Endothelial cell (in vitro differentiated cells): Measurements from ENCODE around the gene NDUFA5. TPM values are rescaled to one million over a fixed set of nuclear protein-coding genes. Genes with fewer than 3 reads are reported as not detected.

Source experiments
- DNase-seq: peaks from one replicate; pipeline ENCODE4 v3.0.0; 2021; ENCODE audit warnings: low spot score
- H3K27ac Mint-ChIP-seq: one replicate; pipeline ENCODE4 v1.8.0; 2021; ENCODE audit warnings: mixed read lengths, inconsistent platforms; ENCODE audit not compliant: unreplicated experiment
- H3K27me3 Mint-ChIP-seq: one replicate; pipeline ENCODE4 v1.8.0; 2021; ENCODE audit warnings: mild to moderate bottlenecking, moderate library complexity, mixed read lengths, inconsistent platforms; ENCODE audit not compliant: unreplicated experiment
- H3K36me3 Mint-ChIP-seq: one replicate; pipeline ENCODE4 v1.8.0; 2021; ENCODE audit warnings: mild to moderate bottlenecking, low read depth, mixed read lengths, inconsistent platforms; ENCODE audit not compliant: unreplicated experiment
- H3K4me1 Mint-ChIP-seq: one replicate; pipeline ENCODE4 v1.8.0; 2021; ENCODE audit warnings: mild to moderate bottlenecking, mixed read lengths, inconsistent platforms; ENCODE audit not compliant: unreplicated experiment
- H3K4me3 Mint-ChIP-seq: one replicate; pipeline ENCODE4 v1.8.0; 2021; ENCODE audit warnings: mild to moderate bottlenecking, mixed read lengths, inconsistent platforms; ENCODE audit not compliant: unreplicated experiment
- H3K9me3 Mint-ChIP-seq: one replicate; pipeline ENCODE4 v1.8.0; 2021; ENCODE audit warnings: mixed read lengths, inconsistent platforms; ENCODE audit not compliant: unreplicated experiment
- CTCF ChIP-seq: fragments of 200-600 bp; sonication (generic); IDR thresholded peaks from one replicate; pipeline ENCODE4 v1.5.0; 2021; ENCODE audit warnings: antibody characterized with exemption; ENCODE audit not compliant: unreplicated experiment
- total RNA-seq: library from RNA; stranded (reverse); fragmentation: NEBNext Ultra II Directional; extraction: Animal tissue kit (Norgen Biotek cat#: 25700); gene quantifications from one replicate; pipeline ENCODE4 v1.2.1, GENCODE V29; 2021; ENCODE audit not compliant: unreplicated experiment

The NDUFA5 gene
- total RNA-seq, 1 donor from 2014 or later: 45.8 TPM

GRCh38 chr7:123581162-123581459 lies 23.5 kb upstream of the NDUFA5 start:
- H3K27ac Mint-ChIP-seq: no peak overlapping the region
- no peak for TF ChIP-seq CTCF
- H3K9me3 Mint-ChIP-seq: no peaks in the 10 kb centered on the region
- H3K4me1 Mint-ChIP-seq: peaks cover 4% of the 10 kb centered on the region
- H3K4me3 Mint-ChIP-seq: no peak overlapping the region
- H3K36me3 Mint-ChIP-seq: no peaks in the 10 kb centered on the region
- no peak for DNase-seq
- H3K27me3 Mint-ChIP-seq: no peaks in the 10 kb centered on the region

- Mint-ChIP-seq H3K4me3 (no peak overlapping the region), H3K9me3 (no peaks in the 10 kb centered on the region), H3K27me3 (no peaks in the 10 kb centered on the region), H3K4me1 (peaks cover 4% of the 10 kb centered on the region), H3K36me3 (no peaks in the 10 kb centered on the region), H3K27ac (no peak overlapping the region)
- TF ChIP-seq CTCF: no peak
- DNase-seq: no peak
Measured at GRCh38 chr7:123580406-123581161, 23.0 kb upstream of the NDUFA5 start.

DNA sequence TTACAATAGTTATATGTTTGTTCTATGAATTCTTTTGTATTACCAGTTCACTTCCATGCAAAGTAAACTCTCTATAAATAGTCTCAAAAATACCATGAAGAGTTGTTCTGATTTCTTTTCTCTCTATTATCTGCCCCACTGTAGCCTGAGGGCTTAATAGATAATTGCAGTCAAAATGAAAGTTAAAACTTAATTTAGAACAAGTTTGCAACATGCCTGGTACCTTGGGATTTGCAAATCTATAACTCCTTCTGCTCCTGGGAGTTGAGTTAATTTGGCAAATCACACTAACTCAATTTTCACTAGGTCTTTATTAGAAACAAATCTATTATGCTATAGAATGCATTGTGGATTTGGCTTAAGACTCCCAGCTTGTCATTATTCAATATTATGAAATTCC lies 21.8 kb upstream of the NDUFA5 start:
- H3K4me1 Mint-ChIP-seq: peaks cover 4% of the 10 kb centered on the region
- no peak for DNase-seq
- TF ChIP-seq CTCF: no peak
- H3K9me3 Mint-ChIP-seq: no peaks in the 10 kb centered on the region
- no peak overlapping the region for H3K4me3 Mint-ChIP-seq
- H3K36me3 Mint-ChIP-seq: no peaks in the 10 kb centered on the region
- no peaks in the 10 kb centered on the region for H3K27me3 Mint-ChIP-seq
- no peak overlapping the region for H3K27ac Mint-ChIP-seq

DNA sequence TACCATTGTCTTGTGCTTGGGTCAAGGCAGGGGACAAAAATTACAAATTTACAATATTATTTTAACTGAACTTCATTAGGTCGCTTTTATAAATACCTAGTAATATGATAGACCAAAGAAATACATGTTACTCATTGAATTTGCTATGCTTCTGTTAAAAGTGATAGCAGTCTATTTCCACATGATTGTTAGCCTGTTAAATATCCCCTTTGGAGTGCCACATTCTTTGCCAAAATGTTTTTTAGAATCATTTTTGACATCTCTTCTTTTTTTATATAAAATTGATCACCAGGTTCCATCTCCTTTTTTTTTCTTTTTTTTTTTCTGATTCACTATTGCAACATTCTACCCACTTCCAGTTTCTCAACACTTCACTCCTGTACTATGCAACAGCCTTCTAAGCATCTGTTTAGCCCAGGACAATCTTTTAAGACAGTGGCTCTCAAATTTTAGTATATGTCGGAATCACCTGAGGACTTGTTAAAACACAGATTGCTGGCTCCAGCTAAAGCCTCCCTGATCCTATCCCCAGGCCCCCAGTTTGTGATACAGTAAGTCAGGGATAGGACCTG lies 16.4 kb upstream of the NDUFA5 start:
- Mint-ChIP-seq H3K4me1 (peaks cover 5% of the 10 kb centered on the region), H3K36me3 (no peaks in the 10 kb centered on the region), H3K27me3 (no peaks in the 10 kb centered on the region), H3K9me3 (no peaks in the 10 kb centered on the region), H3K4me3 (no peak overlapping the region), H3K27ac (no peak overlapping the region)
- no peak for TF ChIP-seq CTCF
- no peak for DNase-seq

- Mint-ChIP-seq H3K36me3 (no peaks in the 10 kb centered on the region), H3K27ac (no peak overlapping the region), H3K4me1 (peaks cover 5% of the 10 kb centered on the region), H3K4me3 (no peak overlapping the region), H3K27me3 (no peaks in the 10 kb centered on the region), H3K9me3 (no peaks in the 10 kb centered on the region)
- no peak for TF ChIP-seq CTCF
- DNase-seq: no peak
Measured at GRCh38 chr7:123573341-123573740, 15.7 kb upstream of the NDUFA5 start.
